KBM-7 (cell line): ENCODE results near the gene ABAT.

ENCODE experiments used
- DNase-seq: peaks from one replicate; pipeline ENCODE4 v3.0.0-alpha.2; 2015
- in situ Hi-C: fragments of 300-500 bp; cut with MboI; formaldehyde crosslinking; loops from 2 replicates; pipeline ENCODE4 v1.14.3; 2020; ENCODE audit warnings: low sequenced_read_pairs, low pct_unique_long_range_greater_than_20kb, mixed read lengths

The ABAT gene

GRCh38 chr16:8819411-8820034 lies 145.1 kb downstream of the ABAT start:
- in situ Hi-C loops: no loop called here
- DNase-seq: no peak

GRCh38 chr16:8822403-8822802 lies 148.0 kb downstream of the ABAT start:
- in situ Hi-C loops: no loop called here
- DNase-seq: no peak

- DNase-seq: no peak
- in situ Hi-C loops: no loop called here
Observed at GRCh38 chr16:8826278-8826879, 152.0 kb downstream of the ABAT start.

GRCh38 chr16:8828541-8829165 lies 154.2 kb downstream of the ABAT start:
- no peak for DNase-seq
- in situ Hi-C loops: no loop called here

GRCh38 chr16:8831450-8831849 lies 157.0 kb downstream of the ABAT start:
- in situ Hi-C loops: no loop called here

GRCh38 chr16:8831871-8832716 lies 157.7 kb downstream of the ABAT start:
- in situ Hi-C loops: no loop called here
- no peak for DNase-seq

More at GRCh38 chr16:8831450-8831849, 157.0 kb downstream of the ABAT start:
- no peak for DNase-seq

- DNase-seq: no peak
- in situ Hi-C loops: no loop called here
Observed at GRCh38 chr16:8832717-8833105, 158.3 kb downstream of the ABAT start.
